H1 (cell line): ENCODE data around the gene KATNAL1.

Experiments used
- CHD2 ChIP-seq: IDR thresholded peaks from 2 replicates; pipeline ENCODE4 v1.6.1; 2012; ENCODE audit warnings: low read length, improper control_type of control experiment
- KDM5A ChIP-seq: fragments of 200-600 bp; IDR thresholded peaks from 2 replicates; pipeline ENCODE4 v1.7.1; 2012; ENCODE audit warnings: mild to moderate bottlenecking, low read length, inconsistent platforms, mixed read lengths
- POLR2A ChIP-seq, 2 experiments: IDR thresholded peaks; 1 replicate in 1 of 2; 2 replicates in 1 of 2; pipeline ENCODE4 v1.6.1; 2011; ENCODE audit warnings: low read depth in 2 of 2, low read length in 2 of 2, mild to moderate bottlenecking in 2 of 2; ENCODE audit errors: control extremely low read depth in 1 of 2
- RAD21 ChIP-seq, 2 experiments: IDR thresholded peaks in 1 of 2; conservative IDR thresholded peaks in 1 of 2; 2 replicates each; pipeline ENCODE4 v1.6.1; 2011; ENCODE audit warnings: low read depth in 2 of 2, low read length in 2 of 2, improper control_type of control experiment in 1 of 2, inconsistent platforms in 1 of 2, mild to moderate bottlenecking in 1 of 2, moderate library complexity in 1 of 2
- RNF2 ChIP-seq: fragments of 200-900, 300-1000 bp; sonication (generic); IDR thresholded peaks from 2 replicates; pipeline ENCODE4 v1.7.1; 2016; ENCODE audit warnings: borderline replicate concordance, low read depth, mild to moderate bottlenecking, antibody characterized with exemption, low read length; ENCODE audit not compliant: poor library complexity, severe bottlenecking; ENCODE audit errors: missing control alignments
- SIN3A ChIP-seq, 2 experiments: IDR thresholded peaks in 1 of 2; conservative IDR thresholded peaks in 1 of 2; 2 replicates each; pipeline ENCODE4 v1.6.1; 2011 to 2012; ENCODE audit warnings: low read length in 2 of 2, improper control_type of control experiment in 1 of 2, low read depth in 1 of 2, mild to moderate bottlenecking in 1 of 2
- YY1 ChIP-seq: IDR thresholded peaks from 2 replicates; pipeline ENCODE4 v1.6.1; 2011; ENCODE audit warnings: low read depth, mild to moderate bottlenecking, low read length
- TF ChIP-seq, protein P1 (sequence below), 3 experiments: IDR thresholded peaks; 1 replicate in 2 of 3; 2 replicates in 1 of 3; pipeline versions ENCODE4 v1.5.1 to v1.6.1; 2011; ENCODE audit warnings: low read length in 3 of 3, mild to moderate bottlenecking in 3 of 3, inconsistent platforms in 2 of 3, low read depth in 1 of 3, moderate library complexity in 1 of 3; ENCODE audit not compliant: insufficient read depth in 1 of 3; ENCODE audit errors: control extremely low read depth in 1 of 3
- TF ChIP-seq, protein P2 (sequence below): IDR thresholded peaks from 2 replicates; pipeline ENCODE4 v1.6.1; 2011; ENCODE audit warnings: low read length, improper control_type of control experiment

DNA sequence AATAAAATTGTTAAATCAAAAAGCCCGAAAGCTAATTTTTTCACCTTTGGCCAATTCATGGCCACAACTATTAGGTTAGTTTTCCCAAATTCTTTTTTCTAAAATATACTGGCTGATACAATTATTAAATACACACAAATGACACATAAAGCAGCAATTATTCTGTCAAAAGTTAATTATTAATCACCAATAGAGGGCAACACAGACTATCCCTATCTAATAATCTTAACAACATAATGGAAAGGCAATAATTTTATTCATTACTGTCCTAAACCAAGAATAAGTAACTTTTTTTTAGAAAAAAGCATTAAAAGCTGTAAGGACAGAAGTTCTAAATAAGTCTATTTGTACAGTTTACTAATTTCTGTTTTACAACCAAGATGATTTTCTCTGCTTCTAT, 51.7 kb downstream of the KATNAL1 start:
- TF ChIP-seq RAD21 (IDR thresholded peaks at IDR 0.05 in 1 of 2, conservative IDR thresholded peaks at IDR 0.05 in 1 of 2; ENCODE audit: low read depth in 2 of 2, low read length in 2 of 2) (no peak), RNF2 (no peak), POLR2A (IDR thresholded peaks at IDR 0.05; ENCODE audit: control extremely low read depth in 1 of 2, low read depth in 2 of 2, low read length in 2 of 2) (no peak), SIN3A (conservative IDR thresholded peaks at IDR 0.05 in 1 of 2, IDR thresholded peaks at IDR 0.05 in 1 of 2; ENCODE audit: low read depth in 1 of 2, low read length in 2 of 2) (no peak), KDM5A (no peak), YY1 (no peak), CHD2 (no peak)
- TF ChIP-seq, protein P1, sequence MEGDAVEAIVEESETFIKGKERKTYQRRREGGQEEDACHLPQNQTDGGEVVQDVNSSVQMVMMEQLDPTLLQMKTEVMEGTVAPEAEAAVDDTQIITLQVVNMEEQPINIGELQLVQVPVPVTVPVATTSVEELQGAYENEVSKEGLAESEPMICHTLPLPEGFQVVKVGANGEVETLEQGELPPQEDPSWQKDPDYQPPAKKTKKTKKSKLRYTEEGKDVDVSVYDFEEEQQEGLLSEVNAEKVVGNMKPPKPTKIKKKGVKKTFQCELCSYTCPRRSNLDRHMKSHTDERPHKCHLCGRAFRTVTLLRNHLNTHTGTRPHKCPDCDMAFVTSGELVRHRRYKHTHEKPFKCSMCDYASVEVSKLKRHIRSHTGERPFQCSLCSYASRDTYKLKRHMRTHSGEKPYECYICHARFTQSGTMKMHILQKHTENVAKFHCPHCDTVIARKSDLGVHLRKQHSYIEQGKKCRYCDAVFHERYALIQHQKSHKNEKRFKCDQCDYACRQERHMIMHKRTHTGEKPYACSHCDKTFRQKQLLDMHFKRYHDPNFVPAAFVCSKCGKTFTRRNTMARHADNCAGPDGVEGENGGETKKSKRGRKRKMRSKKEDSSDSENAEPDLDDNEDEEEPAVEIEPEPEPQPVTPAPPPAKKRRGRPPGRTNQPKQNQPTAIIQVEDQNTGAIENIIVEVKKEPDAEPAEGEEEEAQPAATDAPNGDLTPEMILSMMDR (IDR thresholded peaks at IDR 0.05; ENCODE audit: control extremely low read depth in 1 of 3, insufficient read depth in 1 of 3, low read depth in 1 of 3, low read length in 3 of 3), result no peak
- TF ChIP-seq, protein P2, sequence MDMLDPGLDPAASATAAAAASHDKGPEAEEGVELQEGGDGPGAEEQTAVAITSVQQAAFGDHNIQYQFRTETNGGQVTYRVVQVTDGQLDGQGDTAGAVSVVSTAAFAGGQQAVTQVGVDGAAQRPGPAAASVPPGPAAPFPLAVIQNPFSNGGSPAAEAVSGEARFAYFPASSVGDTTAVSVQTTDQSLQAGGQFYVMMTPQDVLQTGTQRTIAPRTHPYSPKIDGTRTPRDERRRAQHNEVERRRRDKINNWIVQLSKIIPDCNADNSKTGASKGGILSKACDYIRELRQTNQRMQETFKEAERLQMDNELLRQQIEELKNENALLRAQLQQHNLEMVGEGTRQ, result no peak
